ENCODE results near the gene NME5.

DNA sequence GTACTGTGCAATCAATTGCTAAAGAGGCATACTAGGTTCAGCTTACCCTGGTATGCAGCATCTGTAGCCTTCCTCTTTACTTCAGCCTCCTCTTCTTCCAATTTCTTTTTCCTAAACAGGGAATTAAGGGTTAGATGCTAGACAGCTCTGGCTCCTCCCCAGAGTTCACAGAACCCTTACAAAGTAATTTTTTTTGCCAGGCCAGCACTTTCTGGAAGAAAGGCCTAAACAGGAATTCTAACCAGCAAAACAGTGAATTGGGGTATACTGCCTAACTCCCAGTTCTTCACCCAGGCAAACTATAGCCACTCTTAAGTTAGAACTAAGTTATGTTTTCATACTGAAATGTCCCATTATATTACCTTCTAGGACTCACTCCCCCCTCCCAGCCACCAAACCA, 31.1 kb upstream of the NME5 start:
- TF ChIP-seq, protein P1, sequence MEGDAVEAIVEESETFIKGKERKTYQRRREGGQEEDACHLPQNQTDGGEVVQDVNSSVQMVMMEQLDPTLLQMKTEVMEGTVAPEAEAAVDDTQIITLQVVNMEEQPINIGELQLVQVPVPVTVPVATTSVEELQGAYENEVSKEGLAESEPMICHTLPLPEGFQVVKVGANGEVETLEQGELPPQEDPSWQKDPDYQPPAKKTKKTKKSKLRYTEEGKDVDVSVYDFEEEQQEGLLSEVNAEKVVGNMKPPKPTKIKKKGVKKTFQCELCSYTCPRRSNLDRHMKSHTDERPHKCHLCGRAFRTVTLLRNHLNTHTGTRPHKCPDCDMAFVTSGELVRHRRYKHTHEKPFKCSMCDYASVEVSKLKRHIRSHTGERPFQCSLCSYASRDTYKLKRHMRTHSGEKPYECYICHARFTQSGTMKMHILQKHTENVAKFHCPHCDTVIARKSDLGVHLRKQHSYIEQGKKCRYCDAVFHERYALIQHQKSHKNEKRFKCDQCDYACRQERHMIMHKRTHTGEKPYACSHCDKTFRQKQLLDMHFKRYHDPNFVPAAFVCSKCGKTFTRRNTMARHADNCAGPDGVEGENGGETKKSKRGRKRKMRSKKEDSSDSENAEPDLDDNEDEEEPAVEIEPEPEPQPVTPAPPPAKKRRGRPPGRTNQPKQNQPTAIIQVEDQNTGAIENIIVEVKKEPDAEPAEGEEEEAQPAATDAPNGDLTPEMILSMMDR (IDR thresholded peaks at IDR 0.05 in 2 of 3, conservative IDR thresholded peaks at IDR 0.05 in 1 of 3; ENCODE audit: borderline replicate concordance in 1 of 3, insufficient read depth in 1 of 3, low read depth in 2 of 3, low read length in 2 of 3): no peak
- TF ChIP-seq POLR2AphosphoS5 (IDR thresholded peaks at IDR 0.05; ENCODE audit: low read depth, low read length) (no peak), RAD21 (IDR thresholded peaks at IDR 0.05; ENCODE audit: low read depth) (no peak), YY1 (IDR thresholded peaks at IDR 0.05; ENCODE audit: extremely low read depth, insufficient replicate concordance, low read depth, low read length) (no peak)
- TF ChIP-seq, protein P2, sequence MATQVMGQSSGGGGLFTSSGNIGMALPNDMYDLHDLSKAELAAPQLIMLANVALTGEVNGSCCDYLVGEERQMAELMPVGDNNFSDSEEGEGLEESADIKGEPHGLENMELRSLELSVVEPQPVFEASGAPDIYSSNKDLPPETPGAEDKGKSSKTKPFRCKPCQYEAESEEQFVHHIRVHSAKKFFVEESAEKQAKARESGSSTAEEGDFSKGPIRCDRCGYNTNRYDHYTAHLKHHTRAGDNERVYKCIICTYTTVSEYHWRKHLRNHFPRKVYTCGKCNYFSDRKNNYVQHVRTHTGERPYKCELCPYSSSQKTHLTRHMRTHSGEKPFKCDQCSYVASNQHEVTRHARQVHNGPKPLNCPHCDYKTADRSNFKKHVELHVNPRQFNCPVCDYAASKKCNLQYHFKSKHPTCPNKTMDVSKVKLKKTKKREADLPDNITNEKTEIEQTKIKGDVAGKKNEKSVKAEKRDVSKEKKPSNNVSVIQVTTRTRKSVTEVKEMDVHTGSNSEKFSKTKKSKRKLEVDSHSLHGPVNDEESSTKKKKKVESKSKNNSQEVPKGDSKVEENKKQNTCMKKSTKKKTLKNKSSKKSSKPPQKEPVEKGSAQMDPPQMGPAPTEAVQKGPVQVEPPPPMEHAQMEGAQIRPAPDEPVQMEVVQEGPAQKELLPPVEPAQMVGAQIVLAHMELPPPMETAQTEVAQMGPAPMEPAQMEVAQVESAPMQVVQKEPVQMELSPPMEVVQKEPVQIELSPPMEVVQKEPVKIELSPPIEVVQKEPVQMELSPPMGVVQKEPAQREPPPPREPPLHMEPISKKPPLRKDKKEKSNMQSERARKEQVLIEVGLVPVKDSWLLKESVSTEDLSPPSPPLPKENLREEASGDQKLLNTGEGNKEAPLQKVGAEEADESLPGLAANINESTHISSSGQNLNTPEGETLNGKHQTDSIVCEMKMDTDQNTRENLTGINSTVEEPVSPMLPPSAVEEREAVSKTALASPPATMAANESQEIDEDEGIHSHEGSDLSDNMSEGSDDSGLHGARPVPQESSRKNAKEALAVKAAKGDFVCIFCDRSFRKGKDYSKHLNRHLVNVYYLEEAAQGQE (IDR thresholded peaks at IDR 0.05; ENCODE audit: low read depth): no peak

Measured in HCT116 (cell line).